HG03520 (cell line): ENCODE results near the gene SLIT1.

Experiments
- ATAC-seq: cut with Tn5 transposase; IDR thresholded peaks from one replicate; pipeline ENCODE4 v1.9.1; 2021; ENCODE audit warnings: mild to moderate bottlenecking, moderate library complexity; ENCODE audit not compliant: unreplicated experiment

Gene SLIT1

DNA sequence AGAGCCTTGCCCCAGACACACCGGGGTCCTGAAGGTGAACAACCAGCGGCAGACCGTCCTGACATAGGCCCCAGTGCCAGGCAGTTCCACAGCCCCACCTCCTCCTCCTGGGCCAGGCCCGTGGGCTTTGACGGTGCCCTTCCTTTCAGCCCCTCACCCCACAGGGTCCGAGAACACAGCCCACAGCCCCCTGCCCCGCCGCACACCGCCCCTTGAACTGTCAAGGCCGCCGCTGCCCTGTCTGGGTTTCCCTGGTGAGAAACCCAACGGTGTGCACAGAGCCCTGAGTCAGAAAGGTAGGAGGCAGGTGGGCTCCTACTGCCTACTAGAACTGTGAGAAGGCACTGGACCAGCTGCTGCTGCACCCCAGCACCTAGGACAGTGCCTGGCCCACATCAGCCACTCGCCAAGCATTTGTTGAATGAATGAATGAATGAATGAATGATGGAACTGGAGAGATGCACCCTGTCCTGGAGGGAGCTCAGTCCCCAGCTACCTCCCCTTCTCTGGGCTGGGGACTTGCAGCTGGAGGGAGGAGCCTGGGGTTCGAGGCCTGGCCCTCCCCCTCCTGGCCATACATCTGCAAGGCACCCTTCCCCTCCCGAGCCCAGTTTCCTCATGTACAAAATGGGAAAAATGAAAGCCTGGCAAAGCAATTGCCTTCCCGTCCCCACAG, 117.9 kb downstream of the SLIT1 start:
- ATAC-seq = no peak

DNA sequence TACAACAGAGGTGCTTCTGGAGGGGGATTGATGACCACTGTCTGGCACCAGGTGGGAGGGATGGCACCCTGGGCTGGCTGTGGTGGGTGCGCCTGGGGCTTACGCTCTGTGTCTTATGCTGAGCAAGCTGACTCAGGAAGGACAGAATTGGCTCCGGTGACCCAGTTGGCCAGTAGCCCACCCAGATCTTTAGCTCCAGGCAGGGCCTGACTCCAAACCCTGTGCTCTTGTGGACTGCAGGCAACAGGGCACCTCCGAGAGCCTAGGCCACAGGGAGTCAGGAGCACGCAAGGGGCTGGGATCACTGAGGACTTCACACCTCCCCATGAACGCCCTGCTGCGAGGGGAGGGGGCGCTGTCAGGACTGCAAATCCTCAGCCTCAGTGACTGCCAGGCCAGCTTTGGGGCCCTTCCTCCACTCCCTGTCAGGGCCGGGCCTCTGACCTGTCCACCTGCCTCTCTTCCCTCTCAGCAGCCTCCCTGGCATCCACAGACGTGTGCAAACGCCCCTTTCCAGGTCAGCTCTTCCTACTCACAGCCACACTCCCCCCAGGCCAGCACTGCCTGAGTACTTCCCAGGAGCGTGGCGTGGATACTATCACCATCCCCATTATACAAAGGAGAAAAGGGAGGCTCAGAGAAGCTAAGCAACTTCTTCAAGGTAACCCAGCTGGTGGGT, 118.7 kb downstream of the SLIT1 start:
- no peak for ATAC-seq

DNA sequence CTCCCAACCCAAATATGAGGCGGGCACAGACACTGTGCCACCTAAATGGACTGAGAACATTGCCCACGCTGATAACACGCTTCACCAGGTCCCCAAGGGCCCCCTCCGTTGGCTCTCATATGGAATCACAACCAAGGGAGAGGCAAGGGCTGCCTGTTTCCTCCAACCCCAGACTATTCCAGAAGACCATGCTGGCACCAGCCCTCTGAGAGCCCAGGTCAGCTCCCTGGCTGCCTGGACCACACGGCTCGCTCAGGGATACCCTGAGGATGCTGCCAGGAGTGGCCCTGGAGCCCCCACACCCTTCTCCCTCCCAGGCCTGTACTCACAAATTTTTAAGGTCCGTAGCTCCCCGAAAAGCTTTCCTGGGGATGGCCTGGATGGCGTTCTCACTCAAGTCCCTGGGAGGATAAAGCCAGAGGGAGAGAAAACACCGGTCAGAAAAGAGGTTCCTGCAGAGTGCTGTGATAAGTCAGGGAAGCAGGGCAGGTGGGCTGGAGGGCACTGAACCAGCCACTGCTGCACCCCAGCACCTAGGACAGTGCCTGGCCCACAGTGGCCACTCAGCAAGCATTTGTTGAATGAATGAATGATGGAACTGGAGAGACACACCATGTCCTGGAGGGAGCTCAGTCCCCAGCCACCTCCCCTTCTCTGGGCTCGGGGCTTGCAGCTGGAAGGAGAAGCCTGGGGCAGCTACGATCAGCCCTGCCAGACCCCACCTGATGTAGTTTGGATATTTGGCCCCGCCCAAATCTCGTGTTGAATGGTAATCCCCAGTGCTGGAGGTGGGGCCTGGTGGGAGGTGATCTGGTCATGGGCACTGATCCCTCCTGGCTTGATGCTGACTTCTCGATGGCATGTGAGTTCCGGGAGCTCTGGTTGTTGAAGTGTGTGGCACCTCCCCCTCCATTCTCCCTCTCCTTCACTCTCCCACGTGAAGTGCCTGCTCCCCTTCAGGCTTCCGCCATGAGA, 119.8 kb downstream of the SLIT1 start:
- ATAC-seq = no peak

DNA sequence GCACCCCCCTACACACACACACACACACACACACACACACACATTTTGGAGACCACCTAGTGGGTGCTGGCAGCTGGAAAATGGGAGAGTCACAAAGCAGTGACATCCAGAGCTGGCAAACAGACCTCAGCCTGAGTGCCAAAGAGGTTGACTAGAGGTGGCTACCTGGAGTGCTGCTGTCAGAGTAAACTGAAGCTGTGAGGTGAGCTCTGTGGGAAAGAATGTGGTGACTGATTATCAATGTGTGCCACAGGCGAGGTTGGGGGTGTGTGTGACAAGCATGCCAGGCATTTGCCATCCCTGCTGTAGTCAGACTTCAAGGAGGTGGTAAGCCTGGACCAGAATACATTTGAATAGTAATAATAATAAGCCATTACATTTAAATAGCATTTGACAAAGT, 120.6 kb downstream of the SLIT1 start:
- ATAC-seq = no peak

DNA sequence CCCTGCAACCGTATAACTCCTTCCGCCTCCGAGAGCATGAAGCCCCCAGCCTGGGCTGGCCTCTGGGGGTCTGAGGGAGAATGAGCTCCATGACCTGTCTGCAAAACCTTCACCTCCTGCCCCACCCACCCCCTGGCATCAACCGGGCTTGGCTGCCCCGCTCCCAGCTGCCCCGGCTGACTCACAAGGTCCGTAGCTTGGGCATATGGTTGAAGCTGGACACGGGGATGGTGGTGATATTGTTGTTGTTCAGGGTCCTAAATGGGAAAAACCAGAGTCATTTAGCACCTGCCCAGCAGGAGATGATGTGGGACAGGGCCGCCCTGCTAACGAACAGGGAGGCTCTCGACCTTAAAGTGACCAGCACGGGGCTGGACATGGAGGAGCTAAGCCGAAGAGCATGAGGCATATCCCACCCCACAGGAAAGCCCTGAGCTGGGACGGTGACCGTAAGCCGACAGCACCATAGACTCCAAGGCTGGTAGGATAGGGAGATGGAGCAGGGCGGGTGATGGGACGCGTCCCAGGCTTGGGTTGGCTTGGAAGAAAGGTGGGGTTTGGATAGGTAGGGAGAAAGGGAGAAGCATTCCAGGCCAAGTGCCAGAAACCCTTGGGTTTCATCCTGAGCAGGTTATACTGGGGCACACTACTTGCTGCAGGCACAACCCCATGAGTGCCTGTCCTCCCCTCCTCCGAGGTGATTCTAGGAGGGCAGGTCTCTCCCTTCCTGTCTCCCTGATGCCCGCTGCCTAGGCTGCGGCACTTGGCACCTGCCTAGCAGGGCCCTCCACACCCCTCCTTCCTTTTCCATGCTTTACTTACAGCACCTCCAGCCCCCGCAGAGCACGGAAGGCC, 121.5 kb downstream of the SLIT1 start:
- no peak for ATAC-seq

DNA sequence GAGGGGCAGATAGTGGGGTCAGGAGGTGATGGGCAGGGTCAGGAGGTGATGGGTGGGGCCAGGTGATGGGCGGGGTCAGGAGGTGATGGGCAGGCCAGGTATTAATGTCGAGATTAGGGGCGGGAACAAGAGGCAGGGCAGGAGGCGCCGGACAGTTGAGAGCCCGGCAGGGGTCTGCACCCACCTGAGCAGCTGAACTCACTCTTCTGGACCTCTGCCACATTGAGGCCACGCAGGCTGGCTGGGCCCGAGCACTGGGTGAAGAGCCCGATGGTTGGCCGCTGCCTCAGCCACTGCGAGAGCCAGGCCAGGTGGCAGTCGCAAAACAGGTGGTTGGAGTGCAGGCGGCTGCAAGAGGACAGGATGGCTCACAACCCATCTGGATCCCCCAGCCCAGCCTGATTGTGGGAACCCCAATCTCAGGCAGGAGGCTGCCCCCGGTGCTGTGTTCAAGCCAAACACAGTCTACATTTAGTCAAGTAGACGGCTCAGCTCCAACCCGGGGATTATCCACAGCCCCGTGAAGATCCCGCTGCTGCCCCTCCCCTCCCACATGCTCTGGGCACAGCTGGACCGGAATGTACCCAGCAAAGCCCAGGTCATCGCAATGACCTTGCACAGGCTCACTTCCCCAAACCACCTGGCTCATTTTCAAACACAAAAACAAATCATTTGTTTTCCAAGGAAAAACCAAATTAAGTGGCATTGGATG, 122.3 kb downstream of the SLIT1 start:
- no peak for ATAC-seq

DNA sequence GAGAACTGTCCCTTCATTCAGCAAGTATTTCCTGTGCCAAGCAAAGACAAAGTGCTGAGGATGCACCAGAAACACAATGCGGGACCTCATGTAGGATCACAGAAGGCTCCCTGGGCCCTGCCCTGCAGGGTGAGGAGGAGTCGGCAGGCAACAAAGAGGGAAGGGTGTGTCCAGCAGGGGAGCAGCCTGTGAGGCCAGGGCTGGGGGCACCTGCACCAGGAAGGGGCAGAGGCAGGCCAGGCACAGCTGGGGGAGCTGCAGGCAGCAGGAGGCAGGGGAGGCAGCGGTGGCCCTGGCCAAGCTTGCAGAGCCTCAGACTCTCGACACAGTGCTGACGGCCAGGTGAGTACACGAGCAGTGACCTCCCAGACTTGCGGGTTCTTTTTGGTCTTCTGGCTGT, 123.3 kb downstream of the SLIT1 start:
- no peak for ATAC-seq

DNA sequence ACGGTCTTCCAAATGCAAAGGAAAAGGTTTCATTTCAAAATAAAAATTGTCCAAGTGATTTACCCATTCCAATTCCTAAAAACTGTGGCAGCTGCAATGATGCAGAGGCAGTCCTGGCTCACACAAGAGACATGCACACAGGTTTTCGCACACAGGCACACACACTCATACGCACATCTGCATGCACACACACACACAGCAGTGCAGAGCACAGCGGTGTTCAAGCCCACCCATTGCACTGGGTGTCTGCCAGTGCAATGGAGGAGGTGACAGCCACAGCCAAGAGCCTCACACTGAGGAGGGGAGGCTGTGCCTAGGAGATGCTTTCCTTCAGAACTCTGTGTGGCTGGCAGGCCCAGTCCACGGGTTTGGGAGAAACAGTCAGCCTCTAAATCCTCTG, 123.7 kb downstream of the SLIT1 start:
- no peak for ATAC-seq

DNA sequence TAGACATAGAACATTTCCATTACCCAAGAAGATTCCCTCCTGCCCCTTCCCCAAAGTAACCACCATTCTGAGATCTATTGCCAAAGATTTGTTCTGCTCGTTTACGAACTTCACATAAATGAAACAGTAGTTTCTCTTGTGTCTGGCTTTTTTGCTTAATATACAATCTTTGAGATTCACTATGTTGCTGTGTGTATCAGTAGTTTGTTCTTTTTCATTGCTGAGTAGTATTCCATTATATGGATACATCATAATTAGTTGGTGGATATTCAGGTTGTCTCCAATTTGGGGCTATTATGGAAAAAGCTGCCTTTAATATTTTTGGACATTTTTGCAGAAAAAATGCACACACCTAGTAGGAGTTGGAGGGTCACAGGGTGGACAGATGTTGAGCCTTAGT, 124.3 kb downstream of the SLIT1 start:
- ATAC-seq = no peak

DNA sequence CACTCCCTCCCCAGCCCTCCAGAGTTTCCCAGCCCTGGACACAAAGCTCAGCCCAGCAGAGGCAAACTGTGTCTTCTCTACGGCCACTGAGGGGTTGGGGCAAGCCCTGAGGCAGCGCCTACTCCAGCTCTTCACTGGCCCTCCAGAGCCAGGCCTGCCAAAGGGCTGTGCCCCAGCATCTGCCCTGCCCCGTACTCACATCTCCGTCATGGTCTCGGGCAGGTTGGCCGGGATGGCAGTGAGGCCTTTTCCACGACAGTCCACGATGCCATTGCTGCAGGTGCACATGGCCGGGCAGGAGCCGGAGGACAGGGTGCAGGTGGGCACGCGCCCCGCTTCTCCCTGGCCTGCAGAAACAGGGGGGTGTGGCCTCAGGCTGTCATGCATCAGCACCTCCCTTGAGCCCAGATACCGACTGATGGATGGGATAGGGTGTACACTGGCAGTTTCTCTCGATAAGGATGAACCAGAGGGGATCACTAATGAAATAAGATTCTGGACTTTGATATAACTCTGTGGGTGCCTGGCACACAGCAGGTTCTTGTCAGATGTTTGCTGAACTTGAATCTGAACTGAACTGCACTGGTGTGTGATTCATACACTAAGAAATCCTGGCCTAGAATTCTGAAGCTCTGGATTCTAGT, 125.2 kb downstream of the SLIT1 start:
- ATAC-seq = no peak

DNA sequence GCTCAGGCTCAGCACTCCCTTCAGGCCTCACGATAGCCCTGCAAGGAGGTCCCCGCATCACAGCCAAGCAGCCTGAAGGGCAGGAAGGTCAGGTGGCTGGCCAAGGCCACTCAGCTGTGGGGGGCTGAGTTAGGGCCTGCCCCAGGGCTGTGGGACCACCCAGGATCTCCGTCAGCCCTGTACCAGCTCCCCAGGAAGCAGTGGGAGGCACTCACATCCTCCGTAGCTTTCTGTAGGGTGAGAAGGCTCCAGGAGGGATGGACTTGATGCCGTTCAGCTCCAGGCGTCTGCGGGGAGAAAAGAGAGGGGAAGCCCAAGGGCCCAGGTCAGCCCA, 125.9 kb downstream of the SLIT1 start:
- ATAC-seq = no peak

DNA sequence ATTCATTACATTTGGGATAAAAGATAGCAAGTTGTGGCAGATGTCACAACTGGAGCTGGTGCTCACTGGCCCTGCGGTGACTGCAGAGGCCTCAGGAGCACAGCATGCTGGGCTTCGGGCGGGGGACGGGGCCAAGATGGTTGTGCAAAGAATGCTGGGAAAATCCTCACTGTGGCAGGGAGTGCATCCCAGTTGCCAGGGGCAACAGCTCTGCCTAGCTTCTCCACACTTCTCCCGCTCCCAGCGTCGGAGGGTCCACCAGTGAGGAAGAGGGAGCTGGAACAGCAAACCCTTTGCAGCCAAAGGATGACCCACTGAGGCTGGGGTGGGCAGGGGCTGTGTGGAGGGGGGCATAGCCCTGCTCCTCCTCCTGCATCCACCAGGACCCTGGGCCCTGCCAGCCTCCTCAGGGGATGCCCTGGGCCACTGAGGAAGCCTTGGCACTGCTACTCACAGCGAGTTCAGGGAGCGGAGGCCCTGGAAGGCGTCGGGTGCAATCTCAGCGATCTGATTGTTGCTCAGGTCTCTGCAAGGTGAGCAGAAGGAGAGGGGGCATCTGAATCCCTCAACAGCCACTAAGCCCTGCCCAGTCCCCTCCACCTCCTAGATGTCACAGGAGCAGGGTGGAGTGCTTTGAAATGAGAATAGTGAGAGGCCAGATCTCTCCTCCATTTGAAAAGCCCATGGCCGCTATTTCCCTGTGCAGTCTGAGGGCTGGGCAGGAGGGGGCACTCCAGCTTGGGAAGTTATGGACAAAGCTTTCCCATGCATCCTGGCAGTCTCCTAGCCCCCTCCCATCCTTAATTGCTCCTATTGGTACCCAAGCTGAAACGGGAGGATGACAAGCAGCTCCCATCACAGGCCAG, 126.5 kb downstream of the SLIT1 start:
- ATAC-seq = no peak

DNA sequence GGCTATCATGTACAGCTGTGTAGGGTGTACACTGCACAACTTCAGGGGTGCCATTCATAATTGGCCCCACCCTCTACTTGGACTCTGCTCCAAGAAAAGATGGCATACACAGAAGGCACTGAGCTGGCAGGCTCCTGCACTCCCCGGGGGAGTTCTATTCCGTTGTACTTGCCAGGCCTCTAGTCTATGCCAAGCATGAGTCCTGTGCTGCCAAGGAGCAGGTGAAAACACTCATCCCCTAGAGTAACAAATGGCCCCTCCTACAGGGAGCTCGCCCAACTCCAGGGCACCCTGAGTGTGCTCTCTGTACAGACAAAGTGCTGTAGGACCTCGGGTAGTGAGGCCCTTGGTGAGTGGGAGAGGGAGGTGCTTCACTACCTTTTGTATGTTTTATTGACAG, 127.2 kb downstream of the SLIT1 start:
- no peak for ATAC-seq

DNA sequence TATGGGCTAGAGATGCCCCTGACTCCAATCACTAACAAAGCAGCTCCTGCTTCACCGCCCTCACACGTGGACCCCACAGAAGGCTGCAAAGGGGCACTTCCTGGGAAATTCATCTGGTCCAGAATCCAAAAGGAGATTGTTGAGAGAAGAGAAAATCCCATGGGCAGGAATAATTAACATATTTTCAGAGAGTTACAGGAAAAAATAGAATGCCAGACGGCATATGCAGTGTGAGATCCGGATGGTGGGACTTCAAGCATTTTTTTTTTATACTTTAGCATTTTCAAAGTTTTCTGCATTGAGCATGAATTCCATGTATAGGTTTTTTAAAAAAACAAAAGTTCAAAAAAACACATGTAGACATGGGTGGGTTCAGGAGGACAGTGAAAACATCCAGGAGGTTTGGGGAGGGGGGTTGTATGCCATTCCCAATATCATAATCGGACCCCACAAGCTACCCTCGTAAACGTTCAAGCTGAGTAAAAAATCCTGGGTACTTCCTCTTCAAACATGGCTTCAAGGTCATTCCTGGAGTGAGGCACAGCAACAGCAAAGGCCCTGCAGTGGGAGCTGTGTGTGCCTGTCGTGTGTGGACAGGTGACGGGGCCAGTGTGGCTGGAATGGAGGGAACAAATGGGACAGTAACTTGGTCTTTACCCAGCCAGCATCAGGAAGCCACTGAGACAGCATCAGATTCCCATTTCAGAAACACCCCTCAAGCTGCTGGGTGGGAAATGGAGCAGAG, 128.1 kb downstream of the SLIT1 start:
- no peak for ATAC-seq

DNA sequence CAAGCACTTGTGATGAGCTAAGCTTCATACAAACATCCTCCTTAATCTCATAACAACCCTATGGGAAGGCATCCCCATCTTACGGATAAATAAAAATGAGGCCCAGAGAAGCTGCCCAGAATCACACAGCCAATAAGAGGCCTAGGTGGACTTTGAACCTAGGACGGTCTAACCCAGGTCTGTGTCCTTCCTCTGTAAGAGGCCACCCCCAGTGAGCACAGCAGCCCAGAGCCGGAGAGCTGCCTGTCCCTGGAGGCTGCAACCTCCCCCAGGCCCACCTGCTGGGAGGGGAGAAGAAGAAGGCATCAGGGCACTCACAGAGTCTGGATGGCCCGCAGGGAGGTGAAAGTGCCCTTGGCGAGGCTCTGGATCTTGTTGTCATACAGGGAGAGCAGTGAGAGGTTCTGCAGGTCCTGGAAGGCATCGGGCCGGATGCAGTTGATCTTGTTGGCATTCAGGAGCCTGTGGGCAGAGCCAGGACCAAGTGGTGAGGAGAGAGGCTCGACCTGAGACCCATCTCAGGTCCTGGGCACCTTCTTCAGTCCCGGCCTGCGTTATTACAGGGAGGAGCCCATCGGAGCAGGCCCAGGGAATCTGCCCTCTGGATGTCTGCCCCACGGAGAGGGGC, 129.6 kb downstream of the SLIT1 start:
- no peak for ATAC-seq

DNA sequence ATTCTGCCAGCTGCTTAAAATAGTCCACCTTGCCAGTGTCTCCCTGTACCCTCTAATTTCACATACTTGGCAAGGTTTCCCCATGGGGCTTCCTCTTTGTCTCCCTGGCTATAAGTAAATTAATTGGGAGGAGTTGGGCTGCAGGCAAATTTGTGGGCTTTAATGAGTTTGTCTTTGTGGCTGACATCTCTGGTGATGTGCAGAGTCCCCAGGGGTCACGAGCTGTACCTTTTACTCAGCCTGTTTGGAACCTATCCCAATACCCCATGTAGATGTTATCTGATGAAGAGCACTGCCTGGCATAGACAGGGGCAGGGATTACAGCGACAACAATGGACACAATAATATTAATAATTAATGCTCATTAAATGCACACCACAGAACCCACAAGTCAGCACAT, 132.5 kb downstream of the SLIT1 start:
- no peak for ATAC-seq

DNA sequence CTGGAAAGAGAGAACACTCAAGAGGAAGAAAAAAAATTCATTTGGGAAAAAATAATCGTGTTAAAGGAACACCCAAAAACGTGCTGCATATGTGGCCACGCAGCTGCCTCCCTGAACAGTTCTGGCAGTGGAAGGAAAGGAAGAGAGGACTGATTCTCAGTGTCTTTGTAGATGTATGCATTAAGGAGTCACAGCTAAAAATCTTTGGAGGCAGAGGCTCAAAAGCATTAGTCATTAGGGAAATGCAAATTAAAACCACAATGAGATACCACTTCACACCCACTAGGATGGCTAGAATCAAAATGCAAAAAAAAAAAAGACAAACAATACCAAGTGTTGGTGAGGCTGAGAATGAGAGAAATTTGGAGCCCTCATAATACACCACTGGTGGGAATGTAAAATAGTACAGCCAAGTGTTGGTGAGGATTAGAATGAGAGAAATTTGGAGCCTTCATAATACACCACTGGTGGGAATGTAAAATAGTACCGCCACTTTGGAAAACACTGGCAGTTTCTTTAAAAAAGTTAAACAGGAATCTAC, 134.7 kb downstream of the SLIT1 start:
- ATAC-seq = no peak
